DND-41 (cell line): ENCODE measurements around the gene NFATC3.

Source experiments
- ATAC-seq: fragments of 200-7000 bp; cut with Tn5 transposase; 3 replicates; pipeline ENCODE4 v1.9.1; 2021; ENCODE audit warnings: low read depth; ENCODE audit not compliant: insufficient read depth
- DNase-seq: peaks from one replicate; pipeline ENCODE4 v3.0.0-alpha.2; 2020
- H2AFZ ChIP-seq: 2 replicates; pipeline ENCODE4 v1.6.0; 2012; ENCODE audit warnings: low read depth, low read length
- H3K27ac ChIP-seq: 2 replicates; pipeline ENCODE4 v1.5.1; 2012; ENCODE audit warnings: low read length, inconsistent platforms
- H3K27me3 ChIP-seq: fragments of 200-600 bp; sonication (generic); 2 replicates; pipeline ENCODE4 v1.6.0; 2012; ENCODE audit warnings: low read length, mild to moderate bottlenecking, inconsistent platforms; ENCODE audit not compliant: insufficient read depth, poor library complexity
- H3K36me3 ChIP-seq: 2 replicates; pipeline ENCODE4 v1.5.1; 2012; ENCODE audit warnings: low read length, inconsistent platforms; ENCODE audit not compliant: insufficient read depth
- H3K4me1 ChIP-seq: 2 replicates; pipeline ENCODE4 v1.5.1; 2012; ENCODE audit warnings: mild to moderate bottlenecking, low read length; ENCODE audit not compliant: insufficient read depth
- H3K4me2 ChIP-seq: 2 replicates; pipeline ENCODE4 v1.6.0; 2012; ENCODE audit warnings: mild to moderate bottlenecking, moderate library complexity, low read length, inconsistent platforms; ENCODE audit not compliant: insufficient read depth
- H3K4me3 ChIP-seq, 2 experiments: fragments of 200-600 bp in 1 of 2; shearing (Covaris generic) in 1 of 2; 2 replicates each; pipeline ENCODE4 v1.5.1; 2012 to 2016; ENCODE audit warnings: inconsistent platforms in 2 of 2, low read length in 2 of 2, mild to moderate bottlenecking in 2 of 2, low read depth in 1 of 2, moderate library complexity in 1 of 2
- H3K79me2 ChIP-seq: 2 replicates; pipeline ENCODE4 v1.6.0; 2012; ENCODE audit warnings: low read length, inconsistent platforms; ENCODE audit not compliant: insufficient read depth
- H3K9ac ChIP-seq: 2 replicates; pipeline ENCODE4 v1.6.0; 2012; ENCODE audit warnings: low read depth, mild to moderate bottlenecking, inconsistent platforms, low read length, moderate library complexity
- H3K9me3 ChIP-seq: 2 replicates; pipeline ENCODE4 v1.5.1; 2012; ENCODE audit warnings: low read length, moderate library complexity, mild to moderate bottlenecking, inconsistent platforms; ENCODE audit not compliant: insufficient read depth, severe bottlenecking
- H4K20me1 ChIP-seq: 2 replicates; pipeline ENCODE4 v1.6.0; 2012; ENCODE audit warnings: low read length; ENCODE audit not compliant: insufficient read depth
- EZH2 ChIP-seq: IDR thresholded peaks from 3 replicates; pipeline ENCODE4 v1.6.1; 2012; ENCODE audit warnings: borderline replicate concordance, low read depth, mild to moderate bottlenecking, moderate library complexity, low read length, inconsistent platforms; ENCODE audit not compliant: severe bottlenecking
- TF ChIP-seq, protein P1 (sequence below): IDR thresholded peaks from 2 replicates; pipeline ENCODE4 v1.5.1; 2012; ENCODE audit warnings: borderline replicate concordance, low read length, moderate library complexity, mild to moderate bottlenecking; ENCODE audit not compliant: poor library complexity, severe bottlenecking; ENCODE audit errors: extremely low read depth

NFATC3 gene

DNA sequence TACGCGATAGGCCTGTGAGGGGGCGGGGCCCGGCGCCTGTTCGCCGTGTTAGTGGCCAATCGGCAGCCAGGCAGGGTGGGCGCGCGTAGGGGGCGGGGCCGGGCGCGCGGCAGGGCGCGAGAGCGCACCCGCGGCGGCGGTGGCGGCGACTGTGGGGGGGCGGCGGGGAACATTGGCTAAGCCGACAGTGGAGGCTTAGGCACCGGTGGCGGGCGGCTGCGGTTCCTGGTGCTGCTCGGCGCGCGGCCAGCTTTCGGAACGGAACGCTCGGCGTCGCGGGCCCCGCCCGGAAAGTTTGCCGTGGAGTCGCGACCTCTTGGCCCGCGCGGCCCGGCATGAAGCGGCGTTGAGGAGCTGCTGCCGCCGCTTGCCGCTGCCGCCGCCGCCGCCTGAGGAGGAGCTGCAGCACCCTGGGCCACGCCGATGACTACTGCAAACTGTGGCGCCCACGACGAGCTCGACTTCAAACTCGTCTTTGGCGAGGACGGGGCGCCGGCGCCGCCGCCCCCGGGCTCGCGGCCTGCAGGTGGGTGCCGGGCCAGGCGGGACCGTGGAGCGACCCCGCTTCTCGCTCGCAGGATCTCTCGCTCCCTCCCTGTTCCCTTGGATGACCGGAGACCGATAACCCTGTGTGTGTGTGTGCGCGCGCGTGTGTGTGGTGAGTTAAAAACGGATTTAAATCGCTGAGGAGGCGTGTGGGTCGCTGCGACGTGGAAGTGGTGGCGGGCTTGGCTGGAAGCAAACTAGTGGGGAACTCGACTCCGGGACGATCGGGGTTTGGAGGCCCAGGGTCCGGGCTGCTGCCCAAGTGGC, at the start of gene NFATC3:
Gene NFATC3 (plus strand): TSS at position 112 of the 813 bp plus-strand sequence. CDS start 312 bp downstream, at position 424.
- H2AFZ ChIP-seq, result peak within 1 kb of the TSS; percentile 100
- peak within 1 kb of the TSS; percentile 96 for H3K4me2 ChIP-seq
- H3K36me3 ChIP-seq, result no peaks in the 10 kb centered on the region
- H3K27ac ChIP-seq, result peak within 1 kb of the TSS; percentile 100
- H3K79me2 ChIP-seq, result peaks cover 51% of the 10 kb centered on the region
- H3K9ac ChIP-seq, result peak within 1 kb of the TSS; percentile 97
- ATAC-seq (peak; percentile 71), DNase-seq (peak; percentile 99)
- H3K27me3 ChIP-seq, result no peaks in the 10 kb centered on the region
- TF ChIP-seq, protein P1, sequence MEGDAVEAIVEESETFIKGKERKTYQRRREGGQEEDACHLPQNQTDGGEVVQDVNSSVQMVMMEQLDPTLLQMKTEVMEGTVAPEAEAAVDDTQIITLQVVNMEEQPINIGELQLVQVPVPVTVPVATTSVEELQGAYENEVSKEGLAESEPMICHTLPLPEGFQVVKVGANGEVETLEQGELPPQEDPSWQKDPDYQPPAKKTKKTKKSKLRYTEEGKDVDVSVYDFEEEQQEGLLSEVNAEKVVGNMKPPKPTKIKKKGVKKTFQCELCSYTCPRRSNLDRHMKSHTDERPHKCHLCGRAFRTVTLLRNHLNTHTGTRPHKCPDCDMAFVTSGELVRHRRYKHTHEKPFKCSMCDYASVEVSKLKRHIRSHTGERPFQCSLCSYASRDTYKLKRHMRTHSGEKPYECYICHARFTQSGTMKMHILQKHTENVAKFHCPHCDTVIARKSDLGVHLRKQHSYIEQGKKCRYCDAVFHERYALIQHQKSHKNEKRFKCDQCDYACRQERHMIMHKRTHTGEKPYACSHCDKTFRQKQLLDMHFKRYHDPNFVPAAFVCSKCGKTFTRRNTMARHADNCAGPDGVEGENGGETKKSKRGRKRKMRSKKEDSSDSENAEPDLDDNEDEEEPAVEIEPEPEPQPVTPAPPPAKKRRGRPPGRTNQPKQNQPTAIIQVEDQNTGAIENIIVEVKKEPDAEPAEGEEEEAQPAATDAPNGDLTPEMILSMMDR, result peak; percentile 13
- TF ChIP-seq EZH2, result no peak
- no peaks in the 10 kb centered on the region for H3K9me3 ChIP-seq
- H4K20me1 ChIP-seq, result peaks cover 35% of the 10 kb centered on the region; the same call in 1 of the 2 replicates
- peak within 1 kb of the TSS; percentile 98 for H3K4me3 ChIP-seq
- H3K4me1 ChIP-seq, result peaks cover 55% of the 10 kb centered on the region

DNA sequence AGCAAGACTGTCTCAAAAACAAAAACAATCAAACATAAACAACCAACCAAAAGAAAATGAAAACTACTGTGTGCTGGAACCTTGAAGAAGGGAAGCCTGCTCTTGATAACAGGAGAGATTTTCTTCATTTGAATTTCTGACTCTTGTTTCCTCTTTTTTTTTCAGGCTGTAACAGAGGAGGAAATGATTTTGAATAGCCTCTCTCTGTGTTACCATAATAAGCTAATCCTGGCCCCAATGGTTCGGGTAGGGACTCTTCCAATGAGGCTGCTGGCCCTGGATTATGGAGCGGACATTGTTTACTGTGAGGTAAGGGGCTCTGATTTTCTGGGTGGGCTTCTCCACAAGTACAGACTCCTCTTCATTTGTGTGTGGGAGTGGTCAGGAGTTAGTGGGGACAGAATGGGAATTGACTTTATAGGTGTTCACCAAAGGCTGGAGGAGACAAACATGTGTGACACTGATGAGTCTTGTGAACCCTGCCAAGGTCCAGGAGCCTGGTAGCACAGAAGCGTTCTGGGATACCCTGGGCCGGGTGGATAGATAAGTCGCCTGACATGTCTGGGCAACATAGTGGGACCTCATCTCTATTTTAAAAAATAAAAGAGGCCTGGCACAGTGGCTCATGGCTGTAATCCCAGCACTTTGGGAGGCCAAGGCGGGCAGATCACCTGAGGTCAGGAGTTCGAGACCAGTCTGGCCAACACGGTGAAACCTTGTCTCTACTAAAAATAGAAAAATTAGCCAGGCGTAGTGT, 47.2 kb upstream of the NFATC3 start:
- Histone ChIP-seq H3K36me3 (peaks cover 14% of the 10 kb centered on the region; the same call in 1 of the 2 replicates), H3K27me3 (no peaks in the 10 kb centered on the region), H2AFZ (no peak overlapping the region), H3K4me3 (no peak overlapping the region), H3K9ac (no peak overlapping the region), H3K27ac (no peak overlapping the region), H3K9me3 (no peaks in the 10 kb centered on the region), H3K4me2 (no peak overlapping the region), H3K79me2 (no peaks in the 10 kb centered on the region), H3K4me1 (no peaks in the 10 kb centered on the region), H4K20me1 (no peaks in the 10 kb centered on the region)
- no peak for DNase-seq
- no peak for ATAC-seq
- no peak for TF ChIP-seq EZH2
- TF ChIP-seq, protein P1, result no peak

- ATAC-seq, result peak; percentile 99
- peaks cover 14% of the 10 kb centered on the region; the same call in 1 of the 2 replicates for H3K36me3 ChIP-seq
- no peaks in the 10 kb centered on the region for H4K20me1 ChIP-seq
- no peak for TF ChIP-seq EZH2
- TF ChIP-seq, protein P1, result peak; percentile 96
- H3K4me3 ChIP-seq, result no peak overlapping the region
- no peak overlapping the region for H3K27ac ChIP-seq
- no peaks in the 10 kb centered on the region for H3K27me3 ChIP-seq
- H3K4me2 ChIP-seq, result no peak overlapping the region
- no peak overlapping the region for H2AFZ ChIP-seq
- peak; percentile 82 for DNase-seq
- H3K4me1 ChIP-seq, result no peaks in the 10 kb centered on the region
- no peak overlapping the region for H3K9ac ChIP-seq
- H3K9me3 ChIP-seq, result no peaks in the 10 kb centered on the region
- no peaks in the 10 kb centered on the region for H3K79me2 ChIP-seq
Measured at GRCh38 chr16:68040506-68041288, 44.5 kb upstream of the NFATC3 start.
